HG03108 (cell line): Measurements from ENCODE around the gene MYZAP.

Source experiments
- ATAC-seq: cut with Tn5 transposase; IDR thresholded peaks from one replicate; pipeline ENCODE4 v1.9.1; 2021; ENCODE audit warnings: moderate library complexity; ENCODE audit not compliant: unreplicated experiment

Gene MYZAP

DNA sequence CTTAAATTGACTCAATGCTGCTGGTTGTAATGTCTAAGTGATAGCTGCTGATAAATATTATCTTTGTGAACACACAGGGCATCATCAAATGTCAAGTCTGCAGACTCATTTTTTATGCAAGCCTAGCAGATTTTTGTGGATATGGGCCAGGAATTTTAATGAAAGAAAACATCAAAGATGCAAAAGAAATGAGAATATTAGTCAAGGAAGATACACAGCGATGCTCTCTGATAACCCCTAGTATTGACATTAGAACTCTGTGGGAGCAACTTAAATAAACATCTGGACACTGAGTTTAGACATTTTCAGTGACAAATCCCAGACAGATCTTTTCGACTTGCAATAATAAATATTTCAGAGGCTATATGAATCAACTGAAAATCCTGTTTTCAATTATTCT lies 143.2 kb downstream of the MYZAP start:
- ATAC-seq, result no peak
